Neural progenitor cell (in vitro differentiated cells): Measurements from ENCODE around the gene ANKRD12. TPM values are rescaled to one million over a fixed set of nuclear protein-coding genes. Genes with fewer than 3 reads are reported as not detected.

Source experiments
- DNase-seq: peaks from one replicate; pipeline ENCODE4 v3.0.0-alpha.2; 2016; ENCODE audit warnings: low spot score
- H2AFZ ChIP-seq: fragments of 200-600 bp; sonication (generic); replicated peaks from 2 replicates; pipeline ENCODE4 v1.6.1; 2016; ENCODE audit warnings: antibody characterized with exemption
- H3F3A ChIP-seq: fragments of 200-600 bp; sonication (generic); 2 replicates; pipeline ENCODE4 v1.6.1; 2016; ENCODE audit warnings: antibody characterized with exemption, low read depth
- H3K27ac ChIP-seq: fragments of 200-600 bp; sonication (generic); 2 replicates; pipeline ENCODE4 v1.5.1; 2016; ENCODE audit warnings: mild to moderate bottlenecking
- H3K27me3 ChIP-seq: fragments of 200-600 bp; sonication (generic); 2 replicates; pipeline ENCODE4 v1.6.1; 2016; ENCODE audit warnings: mild to moderate bottlenecking, moderate library complexity
- H3K36me3 ChIP-seq: fragments of 200-600 bp; sonication (generic); 2 replicates; pipeline ENCODE4 v1.5.1; 2016
- H3K4me1 ChIP-seq: fragments of 200-600 bp; sonication (generic); 2 replicates; pipeline ENCODE4 v1.6.1; 2016; ENCODE audit warnings: mixed run types
- H3K4me2 ChIP-seq: fragments of 200-600 bp; sonication (generic); 2 replicates; pipeline ENCODE4 v1.6.1; 2016
- H3K4me3 ChIP-seq: fragments of 200-600 bp; sonication (generic); 2 replicates; pipeline ENCODE4 v1.5.1; 2016
- H3K79me2 ChIP-seq: fragments of 200-600 bp; sonication (generic); 2 replicates; pipeline ENCODE4 v1.6.1; 2016; ENCODE audit warnings: low read depth
- H3K9ac ChIP-seq: fragments of 200-600 bp; sonication (generic); 2 replicates; pipeline ENCODE4 v1.6.1; 2016
- H3K9me3 ChIP-seq: fragments of 200-600 bp; sonication (generic); 2 replicates; pipeline ENCODE4 v1.5.1; 2016; ENCODE audit warnings: low read depth
- H4K20me1 ChIP-seq: fragments of 200-600 bp; sonication (generic); 2 replicates; pipeline ENCODE4 v1.6.1; 2016; ENCODE audit warnings: low read depth
- H3K27ac Mint-ChIP-seq: 3 replicates; pipeline ENCODE4 v1.8.0; 2021; ENCODE audit warnings: mixed read lengths
- H3K27me3 Mint-ChIP-seq: 2 replicates; pipeline ENCODE4 v1.8.0; 2022; ENCODE audit warnings: low read depth, mild to moderate bottlenecking, inconsistent platforms, moderate library complexity, mixed read lengths; ENCODE audit not compliant: insufficient read depth
- H3K36me3 Mint-ChIP-seq: 3 replicates; pipeline ENCODE4 v1.8.0; 2021; ENCODE audit warnings: mixed read lengths
- H3K4me1 Mint-ChIP-seq: 3 replicates; pipeline ENCODE4 v1.8.0; 2021; ENCODE audit warnings: mixed read lengths
- H3K4me3 Mint-ChIP-seq: 3 replicates; pipeline ENCODE4 v1.8.0; 2021; ENCODE audit warnings: mild to moderate bottlenecking, moderate library complexity, mixed read lengths
- H3K9me3 Mint-ChIP-seq: 3 replicates; pipeline ENCODE4 v1.8.0; 2020; ENCODE audit warnings: mixed read lengths
- EZH2 ChIP-seq: fragments of 200-600 bp; sonication (generic); IDR thresholded peaks from 2 replicates; pipeline ENCODE4 v1.6.1; 2017; ENCODE audit warnings: antibody characterized with exemption, mild to moderate bottlenecking, moderate library complexity
- EZH2phosphoT487 ChIP-seq: fragments of 200-600 bp; sonication (generic); IDR thresholded peaks from 2 replicates; pipeline ENCODE4 v1.6.1; 2017; ENCODE audit warnings: antibody characterized with exemption
- total RNA-seq: library from RNA; depleted of rRNA; stranded (reverse); fragments of >200 nt; gene quantifications from 2 replicates; pipeline ENCODE4 v1.2.3, GENCODE V29; 2015; ENCODE audit warnings: low replicate concordance
- TF ChIP-seq, protein P1 (sequence below): fragments of 200-600 bp; sonication (generic); IDR thresholded peaks from 2 replicates; pipeline ENCODE4 v1.5.1; 2017; ENCODE audit warnings: antibody characterized with exemption, mild to moderate bottlenecking

Gene ANKRD12
- total RNA-seq, 1 donor from 2014 or later, result 38.2 TPM

DNA sequence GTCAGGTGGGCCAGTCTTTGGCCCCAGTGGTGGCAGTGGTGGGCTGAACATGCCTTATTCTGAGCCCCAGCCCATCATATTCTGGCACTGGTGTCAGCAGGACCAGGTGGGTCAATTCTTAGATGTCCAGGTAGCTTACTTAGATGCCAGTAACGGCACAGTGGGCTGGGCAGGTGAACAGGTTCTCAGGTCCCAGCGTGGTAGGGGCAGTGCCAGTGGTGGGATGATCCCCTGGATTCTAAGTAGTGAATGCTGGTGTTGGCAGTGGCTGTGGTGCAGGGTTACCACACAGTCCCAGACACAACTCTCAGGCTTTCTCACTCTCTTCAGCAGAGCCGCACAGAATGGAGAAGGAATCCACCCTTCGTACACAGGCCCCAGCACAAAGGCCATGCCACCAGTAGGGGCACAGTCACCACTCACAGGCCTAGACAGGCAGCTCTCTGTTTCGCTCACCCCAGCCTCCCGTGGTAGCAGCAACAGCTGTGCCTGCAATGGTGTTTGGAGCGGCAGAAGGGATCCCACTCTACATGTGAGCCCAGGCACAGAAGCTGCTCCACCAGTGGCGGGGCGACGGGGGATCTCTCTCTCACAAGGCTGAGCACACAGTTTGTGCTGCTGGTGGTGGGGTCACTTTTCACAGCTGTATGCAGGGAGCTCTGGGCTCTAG is 97.3 kb downstream of the ANKRD12 start:
- no peaks in the 10 kb centered on the region for H3K36me3 ChIP-seq
- H3K9ac ChIP-seq, result no peak overlapping the region
- no peaks in the 10 kb centered on the region for H3K4me1 ChIP-seq
- no peak overlapping the region for H3K27ac ChIP-seq
- H3K79me2 ChIP-seq, result no peaks in the 10 kb centered on the region
- peaks cover 39% of the 10 kb centered on the region for H3K36me3 Mint-ChIP-seq
- H3K27me3 Mint-ChIP-seq, result no peaks in the 10 kb centered on the region
- H3K4me3 ChIP-seq, result no peak overlapping the region
- H4K20me1 ChIP-seq, result no peaks in the 10 kb centered on the region
- no peak overlapping the region for H3K27ac Mint-ChIP-seq
- H3K9me3 Mint-ChIP-seq, result peaks cover 33% of the 10 kb centered on the region
- H3K4me1 Mint-ChIP-seq, result no peaks in the 10 kb centered on the region
- H3K9me3 ChIP-seq, result no peaks in the 10 kb centered on the region
- H2AFZ ChIP-seq, result no peak overlapping the region
- DNase-seq, result peak; percentile 22
- no peaks in the 10 kb centered on the region for H3F3A ChIP-seq
- no peaks in the 10 kb centered on the region for H3K27me3 ChIP-seq
- H3K4me3 Mint-ChIP-seq, result no peak overlapping the region
- H3K4me2 ChIP-seq, result no peak overlapping the region
- no peak for TF ChIP-seq EZH2phosphoT487
- TF ChIP-seq, protein P1, sequence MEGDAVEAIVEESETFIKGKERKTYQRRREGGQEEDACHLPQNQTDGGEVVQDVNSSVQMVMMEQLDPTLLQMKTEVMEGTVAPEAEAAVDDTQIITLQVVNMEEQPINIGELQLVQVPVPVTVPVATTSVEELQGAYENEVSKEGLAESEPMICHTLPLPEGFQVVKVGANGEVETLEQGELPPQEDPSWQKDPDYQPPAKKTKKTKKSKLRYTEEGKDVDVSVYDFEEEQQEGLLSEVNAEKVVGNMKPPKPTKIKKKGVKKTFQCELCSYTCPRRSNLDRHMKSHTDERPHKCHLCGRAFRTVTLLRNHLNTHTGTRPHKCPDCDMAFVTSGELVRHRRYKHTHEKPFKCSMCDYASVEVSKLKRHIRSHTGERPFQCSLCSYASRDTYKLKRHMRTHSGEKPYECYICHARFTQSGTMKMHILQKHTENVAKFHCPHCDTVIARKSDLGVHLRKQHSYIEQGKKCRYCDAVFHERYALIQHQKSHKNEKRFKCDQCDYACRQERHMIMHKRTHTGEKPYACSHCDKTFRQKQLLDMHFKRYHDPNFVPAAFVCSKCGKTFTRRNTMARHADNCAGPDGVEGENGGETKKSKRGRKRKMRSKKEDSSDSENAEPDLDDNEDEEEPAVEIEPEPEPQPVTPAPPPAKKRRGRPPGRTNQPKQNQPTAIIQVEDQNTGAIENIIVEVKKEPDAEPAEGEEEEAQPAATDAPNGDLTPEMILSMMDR, result no peak
- TF ChIP-seq EZH2, result no peak

DNA sequence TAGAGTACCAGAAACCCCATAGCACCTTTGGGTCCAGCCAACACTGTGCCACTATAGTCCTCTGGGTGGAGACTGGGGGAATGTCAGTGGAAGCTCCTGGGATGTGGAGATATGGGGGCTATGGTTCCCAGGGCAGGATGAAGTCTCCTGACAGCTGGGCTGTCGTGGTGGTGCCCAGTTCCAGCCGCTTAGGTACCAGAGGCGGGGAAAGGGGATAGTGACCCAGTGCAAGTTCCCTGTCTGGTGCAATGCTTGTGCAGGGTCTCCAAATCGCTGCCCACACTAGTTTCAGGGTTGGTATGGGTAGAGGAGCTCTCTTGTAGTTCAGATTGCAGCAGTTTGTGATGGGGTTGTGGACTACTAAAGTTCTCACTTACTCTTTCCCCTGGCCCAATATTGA is 97.9 kb downstream of the ANKRD12 start:
- Histone ChIP-seq H3K36me3 (no peaks in the 10 kb centered on the region), H3K27ac (no peak overlapping the region), H3K4me3 (no peak overlapping the region), H3K27me3 (no peaks in the 10 kb centered on the region), H3K79me2 (no peaks in the 10 kb centered on the region), H3K9me3 (no peaks in the 10 kb centered on the region), H3K9ac (no peak overlapping the region), H3F3A (no peaks in the 10 kb centered on the region), H4K20me1 (no peaks in the 10 kb centered on the region), H2AFZ (no peak overlapping the region), H3K4me1 (no peaks in the 10 kb centered on the region), H3K4me2 (no peak overlapping the region)
- Mint-ChIP-seq H3K4me3 (no peak overlapping the region), H3K9me3 (peaks cover 33% of the 10 kb centered on the region), H3K27ac (no peak overlapping the region), H3K27me3 (no peaks in the 10 kb centered on the region), H3K4me1 (no peaks in the 10 kb centered on the region), H3K36me3 (peaks cover 36% of the 10 kb centered on the region)
- TF ChIP-seq EZH2 (no peak), EZH2phosphoT487 (no peak)
- TF ChIP-seq, protein P1, result no peak
- DNase-seq, result no peak

DNA sequence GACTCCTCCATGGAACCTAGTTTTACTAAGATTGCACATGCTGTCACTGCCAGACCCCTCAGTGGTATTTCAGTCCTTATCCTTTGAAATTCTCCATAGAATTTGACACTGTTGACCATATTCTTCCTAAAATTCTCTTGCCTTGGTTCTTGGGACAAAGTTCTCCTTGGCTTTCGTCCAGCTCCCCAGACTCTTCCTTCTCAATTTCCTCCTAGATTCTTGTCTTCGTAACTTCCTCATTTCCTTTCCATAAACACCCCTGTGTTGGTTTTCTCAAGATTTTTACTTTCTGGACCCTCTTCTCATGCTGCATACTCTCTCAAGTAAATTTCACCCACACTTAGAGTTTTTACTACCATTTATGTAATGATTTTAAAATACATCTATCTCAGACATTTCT is 101.4 kb downstream of the ANKRD12 start:
- H3K9me3 Mint-ChIP-seq, result peaks cover 6% of the 10 kb centered on the region
- DNase-seq, result no peak
- Histone ChIP-seq H3K27me3 (no peaks in the 10 kb centered on the region), H3K9ac (no peak overlapping the region), H3F3A (no peaks in the 10 kb centered on the region), H4K20me1 (no peaks in the 10 kb centered on the region), H3K9me3 (no peaks in the 10 kb centered on the region), H3K4me1 (no peaks in the 10 kb centered on the region), H3K4me2 (no peak overlapping the region), H2AFZ (no peak overlapping the region), H3K4me3 (no peak overlapping the region), H3K79me2 (no peaks in the 10 kb centered on the region), H3K27ac (no peak overlapping the region), H3K36me3 (no peaks in the 10 kb centered on the region)
- H3K27ac Mint-ChIP-seq, result no peak overlapping the region
- H3K36me3 Mint-ChIP-seq, result peaks cover 13% of the 10 kb centered on the region
- no peaks in the 10 kb centered on the region for H3K4me1 Mint-ChIP-seq
- H3K4me3 Mint-ChIP-seq, result no peak overlapping the region
- TF ChIP-seq, protein P1, result no peak
- no peak for TF ChIP-seq EZH2
- no peak for TF ChIP-seq EZH2phosphoT487
- no peaks in the 10 kb centered on the region for H3K27me3 Mint-ChIP-seq
